Epithelial cell of proximal tubule (primary cell): ENCODE data around the gene PCTP. TPM values are rescaled to one million over a fixed set of nuclear protein-coding genes. Genes with fewer than 3 reads are reported as not detected.

Source experiments
- DNase-seq: peaks from one replicate; pipeline ENCODE4 v3.0.0-alpha.2; 2011; ENCODE audit warnings: low read depth
- H3K4me3 ChIP-seq: 2 replicates; pipeline ENCODE4 v1.5.1; 2011; ENCODE audit warnings: low read depth, mild to moderate bottlenecking, low read length
- total RNA-seq: library from RNA; depleted of rRNA; stranded (reverse); fragments of >200 nt; gene quantifications from 2 replicates; pipeline ENCODE4 v1.2.3, GENCODE V29; 2015
- TF ChIP-seq, protein P1 (sequence below): conservative IDR thresholded peaks from 2 replicates; pipeline ENCODE4 v1.5.1; 2012; ENCODE audit warnings: low read depth, mild to moderate bottlenecking, low read length

The PCTP gene
- total RNA-seq, 1 donor from 2014 or later: 11.4 TPM

DNA sequence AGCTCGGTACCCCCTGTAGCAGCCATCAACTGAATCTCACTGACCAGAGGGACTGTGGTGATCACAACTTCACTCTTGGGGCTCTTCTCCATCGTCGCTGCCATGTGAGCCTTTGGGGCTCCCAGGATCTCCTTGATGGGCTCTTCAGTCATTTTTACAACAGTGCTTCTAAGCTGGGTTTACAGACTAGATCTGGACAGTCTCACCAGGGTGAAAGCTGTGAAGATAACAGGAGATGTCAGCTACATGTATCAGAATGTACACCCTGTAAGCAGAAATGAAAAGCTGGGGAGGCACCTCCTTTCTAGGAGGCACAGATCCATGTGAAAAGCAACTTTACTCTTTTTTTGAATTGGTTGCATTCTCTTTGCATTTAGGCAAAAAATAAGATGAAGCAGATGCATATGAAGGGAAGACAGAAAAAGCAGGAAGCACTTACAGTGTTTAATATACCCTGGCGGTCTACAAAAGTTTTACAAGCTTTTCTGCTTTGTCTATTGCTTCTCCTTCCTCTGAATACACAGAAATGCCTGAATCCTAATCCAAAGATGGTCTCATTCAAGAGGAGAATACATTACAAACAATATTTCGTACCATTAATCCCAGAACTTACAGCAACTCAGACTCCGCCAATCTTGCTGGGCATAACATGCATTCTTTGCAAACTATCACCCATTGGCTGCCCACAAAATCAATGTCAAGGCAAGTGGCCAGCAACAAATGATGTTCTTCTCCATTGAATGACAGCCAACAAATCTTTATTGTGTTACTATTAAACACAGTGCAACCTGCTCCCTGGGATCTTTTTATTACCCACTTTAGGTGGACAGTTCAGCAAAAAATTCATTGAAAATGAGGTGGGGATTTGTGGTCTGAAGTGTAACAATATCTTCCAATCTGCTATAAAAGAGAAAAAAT lies 29.7 kb upstream of the PCTP start:
- DNase-seq: no peak
- TF ChIP-seq, protein P1, sequence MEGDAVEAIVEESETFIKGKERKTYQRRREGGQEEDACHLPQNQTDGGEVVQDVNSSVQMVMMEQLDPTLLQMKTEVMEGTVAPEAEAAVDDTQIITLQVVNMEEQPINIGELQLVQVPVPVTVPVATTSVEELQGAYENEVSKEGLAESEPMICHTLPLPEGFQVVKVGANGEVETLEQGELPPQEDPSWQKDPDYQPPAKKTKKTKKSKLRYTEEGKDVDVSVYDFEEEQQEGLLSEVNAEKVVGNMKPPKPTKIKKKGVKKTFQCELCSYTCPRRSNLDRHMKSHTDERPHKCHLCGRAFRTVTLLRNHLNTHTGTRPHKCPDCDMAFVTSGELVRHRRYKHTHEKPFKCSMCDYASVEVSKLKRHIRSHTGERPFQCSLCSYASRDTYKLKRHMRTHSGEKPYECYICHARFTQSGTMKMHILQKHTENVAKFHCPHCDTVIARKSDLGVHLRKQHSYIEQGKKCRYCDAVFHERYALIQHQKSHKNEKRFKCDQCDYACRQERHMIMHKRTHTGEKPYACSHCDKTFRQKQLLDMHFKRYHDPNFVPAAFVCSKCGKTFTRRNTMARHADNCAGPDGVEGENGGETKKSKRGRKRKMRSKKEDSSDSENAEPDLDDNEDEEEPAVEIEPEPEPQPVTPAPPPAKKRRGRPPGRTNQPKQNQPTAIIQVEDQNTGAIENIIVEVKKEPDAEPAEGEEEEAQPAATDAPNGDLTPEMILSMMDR: no peak
- H3K4me3 ChIP-seq: no peak overlapping the region

DNA sequence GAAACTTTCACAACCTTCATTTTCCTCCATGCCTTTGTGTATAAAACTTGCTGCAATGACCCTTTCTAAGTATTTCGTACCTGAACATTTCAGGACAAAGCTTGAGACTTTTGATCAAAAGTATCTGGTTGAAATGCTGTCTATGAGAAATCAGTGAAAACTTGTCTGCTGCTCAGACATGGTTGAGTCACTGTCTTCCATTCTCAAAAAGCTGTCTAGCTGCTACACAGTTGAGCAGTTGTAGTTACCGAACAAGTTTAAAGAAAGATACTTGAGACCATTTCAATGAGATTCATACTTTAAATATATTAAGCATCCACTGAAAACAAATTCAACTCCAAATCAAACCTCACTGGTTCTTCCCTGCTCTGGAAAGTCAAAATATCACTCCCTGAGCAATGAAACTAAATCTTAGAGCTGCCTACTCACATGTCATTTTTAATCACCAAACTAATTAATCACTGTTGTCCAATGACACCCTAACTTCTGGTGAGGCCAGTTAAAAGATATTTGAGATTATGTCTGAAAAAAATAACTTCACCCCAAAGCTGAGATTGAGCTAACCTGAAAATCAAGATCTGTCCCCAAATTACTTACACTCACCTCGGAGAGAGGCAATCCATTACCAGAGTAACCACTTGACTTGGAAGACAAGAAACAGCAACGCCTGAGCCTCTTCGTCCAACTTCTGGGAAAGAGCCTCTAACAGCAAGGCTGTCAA lies 28.7 kb upstream of the PCTP start:
- DNase-seq: no peak
- TF ChIP-seq, protein P1: no peak
- H3K4me3 ChIP-seq: peak overlapping the region; percentile 29

DNA sequence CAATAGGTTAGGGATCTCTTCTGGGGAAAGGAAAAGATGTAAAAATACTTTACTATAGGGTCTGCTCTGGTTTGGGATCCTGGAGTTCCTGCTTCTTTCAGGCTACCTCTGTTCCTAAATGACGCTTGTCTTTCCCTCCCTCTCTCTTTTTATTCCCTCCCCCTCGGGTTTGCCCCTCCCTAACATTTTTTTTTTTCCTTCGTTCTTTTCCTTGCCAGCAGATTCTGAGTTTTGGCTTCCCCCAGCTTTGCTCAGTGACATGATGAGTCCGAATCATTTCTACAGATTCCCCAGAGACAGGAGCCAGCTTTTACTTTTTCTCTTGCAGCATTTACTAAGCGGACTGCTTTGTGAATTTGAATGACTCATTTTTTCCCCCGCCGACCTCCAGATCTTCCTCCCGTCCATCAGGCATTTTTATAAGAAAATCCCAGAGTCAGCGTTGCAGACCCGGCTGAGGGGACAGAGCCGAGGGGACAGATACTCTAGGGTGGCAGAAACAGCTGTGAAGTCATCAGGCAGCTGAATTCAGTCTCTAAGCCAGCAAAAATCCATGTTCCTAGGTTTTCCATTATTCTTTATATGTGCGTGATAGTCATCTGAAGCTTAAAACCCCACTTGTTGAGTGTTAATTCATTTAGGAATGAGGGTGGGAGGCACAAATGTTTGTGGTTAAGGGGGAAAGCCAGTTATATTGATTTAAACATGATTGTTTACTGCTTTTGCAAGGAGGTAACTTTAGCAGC lies 27.9 kb upstream of the PCTP start, which contains the start of gene TMEM100:
TMEM100 (minus strand) TSS at position 123 of the 746 bp plus-strand sequence. CDS start 1,794 bp downstream, outside the sequence.
- TF ChIP-seq, protein P1: no peak
- peak within 1 kb of the TSS; percentile 29 for H3K4me3 ChIP-seq
- no peak for DNase-seq

DNA sequence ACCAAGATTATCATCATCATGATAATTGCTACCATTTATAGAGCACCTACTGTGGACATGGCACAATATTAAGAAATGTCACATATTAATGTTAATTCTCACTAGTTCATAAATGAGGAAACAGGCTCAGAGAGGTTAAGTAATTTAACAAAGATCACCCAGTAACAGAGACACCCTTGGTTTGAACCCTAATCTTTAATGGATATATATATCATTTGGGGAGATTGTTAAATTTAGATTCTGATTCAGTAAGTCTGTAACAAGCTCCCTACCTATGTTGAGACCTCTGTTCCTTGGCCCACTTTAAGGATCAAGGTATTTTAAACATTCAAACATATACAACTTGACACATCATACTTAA lies 27.4 kb upstream of the PCTP start:
- DNase-seq: no peak
- no peak overlapping the region for H3K4me3 ChIP-seq
- TF ChIP-seq, protein P1: no peak

DNA sequence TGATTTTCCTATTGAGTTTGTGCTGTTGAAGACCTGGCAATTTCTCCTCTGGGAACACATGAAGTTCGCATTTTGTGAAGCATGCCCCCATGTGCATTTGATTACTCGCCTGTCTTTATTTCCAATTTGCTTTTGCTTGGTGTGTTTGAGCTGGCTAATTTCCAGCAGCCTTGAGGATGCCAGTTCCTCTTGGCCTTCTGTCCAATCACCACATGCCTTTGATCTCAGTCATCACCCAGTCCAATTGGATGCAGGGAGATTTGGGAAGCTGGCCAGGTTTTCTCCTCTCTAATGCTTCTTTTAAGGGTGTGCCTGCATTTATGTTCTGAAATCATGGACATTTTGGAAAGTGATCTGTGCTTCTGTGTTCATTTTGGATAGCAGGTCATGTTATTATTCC lies 24.4 kb upstream of the PCTP start:
- TF ChIP-seq, protein P1: no peak
- no peak for DNase-seq
- H3K4me3 ChIP-seq: no peak overlapping the region

DNA sequence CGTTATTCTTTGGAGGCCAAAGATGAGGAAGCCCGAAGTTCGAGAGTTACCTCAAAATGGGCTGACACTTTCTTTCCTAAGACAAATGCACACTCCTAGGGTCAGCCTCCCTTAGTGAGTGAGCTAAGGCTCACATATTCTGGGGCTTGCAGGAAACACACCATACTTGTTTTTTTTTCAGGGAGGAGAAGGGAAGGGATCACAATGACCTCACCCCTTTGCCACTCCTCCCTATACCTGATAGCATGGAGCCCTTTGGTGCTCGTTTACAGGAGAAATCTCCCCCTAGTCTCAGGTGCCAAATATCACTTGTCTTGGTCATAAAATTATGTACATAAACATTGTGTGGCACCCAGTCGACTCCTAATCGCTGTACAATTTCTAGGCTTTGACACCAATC lies 23.6 kb upstream of the PCTP start:
- TF ChIP-seq, protein P1: no peak
- no peak for DNase-seq
- H3K4me3 ChIP-seq: no peak overlapping the region
